GM21381 (cell line): ENCODE measurements around the gene MYDGF.
"Not testable (repeated sequence)": the region's sequence is repeated elsewhere in the genome, so short reads cannot be mapped to it uniquely, and the experiment has no call there.

ENCODE experiments used
- ATAC-seq: cut with Tn5 transposase; IDR thresholded peaks from one replicate; pipeline ENCODE4 v1.9.1; 2021; ENCODE audit warnings: mild to moderate bottlenecking, moderate library complexity; ENCODE audit not compliant: unreplicated experiment

MYDGF gene

DNA sequence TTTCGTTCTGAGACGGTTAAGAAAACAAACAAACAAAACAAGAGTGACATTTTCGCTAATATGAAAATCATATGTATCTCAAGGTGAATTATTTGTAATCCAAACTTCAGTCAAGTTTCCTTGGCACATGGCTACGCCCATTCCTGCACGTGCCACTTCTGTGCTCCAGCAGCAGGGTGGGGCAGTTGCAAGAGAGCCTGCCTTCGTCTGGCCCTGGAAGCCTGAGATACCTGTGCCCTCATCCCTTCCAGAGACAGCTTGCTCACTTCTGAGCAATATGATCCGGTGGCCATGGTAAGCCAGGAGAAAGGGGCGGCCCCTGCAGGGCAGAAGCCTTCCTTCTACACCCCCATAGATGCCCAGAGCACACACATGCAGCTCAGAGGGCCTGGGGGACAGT is 31.4 kb upstream of the MYDGF start:
- ATAC-seq = no peak

DNA sequence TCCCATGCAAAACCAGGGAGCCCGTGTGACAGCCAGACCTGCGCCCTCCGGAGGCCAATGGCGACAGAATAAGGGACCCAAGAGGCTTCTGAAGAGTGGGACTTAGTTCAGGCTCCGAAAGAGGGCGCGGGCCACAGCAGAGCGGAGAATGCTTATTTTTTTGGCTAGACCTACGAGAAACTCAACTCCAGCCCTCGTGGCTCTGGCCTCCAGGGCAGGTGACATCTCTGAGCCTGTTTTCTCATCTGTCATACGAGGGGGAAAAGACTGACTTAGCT is 30.5 kb upstream of the MYDGF start:
- no peak for ATAC-seq

DNA sequence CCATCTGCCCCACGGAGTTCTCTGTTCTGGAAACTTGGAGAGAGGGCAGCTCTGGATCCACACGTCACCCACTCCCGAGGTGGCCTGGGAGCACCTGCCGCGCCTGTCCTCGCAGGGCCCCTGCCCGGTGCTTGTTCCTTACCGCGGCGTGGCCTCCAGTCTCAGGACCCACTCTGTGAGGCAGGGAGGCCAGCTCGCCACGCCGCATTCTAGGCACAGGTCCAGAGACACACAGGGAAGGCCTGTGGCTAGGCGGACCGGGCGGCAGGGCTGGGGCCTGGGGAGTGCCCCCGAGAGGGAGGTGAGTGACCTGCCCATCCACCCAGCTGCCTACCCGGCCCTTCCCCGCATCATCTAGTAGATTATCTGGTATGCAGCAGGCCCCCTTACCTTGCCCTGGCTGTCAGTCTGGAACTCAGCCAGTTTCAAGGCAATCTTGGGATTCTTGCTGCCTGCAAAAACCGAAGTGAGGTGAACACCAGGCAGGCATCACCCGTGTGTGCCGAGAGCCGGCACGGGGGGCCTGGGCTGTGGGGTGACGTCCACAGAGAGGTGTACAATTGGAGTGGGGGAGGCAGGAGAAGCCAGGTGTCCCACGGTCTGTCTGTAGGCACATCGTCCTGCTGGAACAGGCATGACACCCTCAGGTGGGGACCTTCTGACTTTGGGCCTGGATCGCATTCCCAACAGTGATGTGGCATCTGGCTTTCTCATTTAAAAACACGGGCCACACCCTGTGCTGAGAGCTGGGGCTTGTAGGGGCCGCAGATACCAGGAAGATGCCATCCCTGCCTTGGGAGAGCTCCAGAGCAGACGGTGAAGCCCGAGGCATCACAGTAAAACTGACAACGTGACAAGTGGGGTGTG is 29.9 kb upstream of the MYDGF start:
- no peak for ATAC-seq

DNA sequence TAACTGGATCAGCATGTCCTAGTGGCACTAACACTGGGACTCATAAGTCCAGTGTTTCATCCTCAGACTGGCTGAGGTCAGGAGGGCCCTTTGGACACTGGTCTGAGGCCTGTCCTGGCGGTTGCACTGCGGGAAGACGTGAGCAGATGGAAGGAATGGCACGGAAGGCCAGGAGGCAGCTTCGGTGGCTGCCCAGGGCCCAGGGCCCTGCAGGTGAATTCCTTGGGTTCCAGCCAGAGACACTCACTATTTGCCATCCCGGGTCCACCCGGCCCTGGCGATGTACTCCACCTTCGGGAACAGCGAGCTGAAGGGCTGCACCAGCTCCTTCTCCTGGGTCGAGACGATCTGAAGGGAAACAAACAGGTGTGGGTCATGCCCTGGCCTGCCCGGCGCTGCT is 27.2 kb upstream of the MYDGF start:
- no peak for ATAC-seq

DNA sequence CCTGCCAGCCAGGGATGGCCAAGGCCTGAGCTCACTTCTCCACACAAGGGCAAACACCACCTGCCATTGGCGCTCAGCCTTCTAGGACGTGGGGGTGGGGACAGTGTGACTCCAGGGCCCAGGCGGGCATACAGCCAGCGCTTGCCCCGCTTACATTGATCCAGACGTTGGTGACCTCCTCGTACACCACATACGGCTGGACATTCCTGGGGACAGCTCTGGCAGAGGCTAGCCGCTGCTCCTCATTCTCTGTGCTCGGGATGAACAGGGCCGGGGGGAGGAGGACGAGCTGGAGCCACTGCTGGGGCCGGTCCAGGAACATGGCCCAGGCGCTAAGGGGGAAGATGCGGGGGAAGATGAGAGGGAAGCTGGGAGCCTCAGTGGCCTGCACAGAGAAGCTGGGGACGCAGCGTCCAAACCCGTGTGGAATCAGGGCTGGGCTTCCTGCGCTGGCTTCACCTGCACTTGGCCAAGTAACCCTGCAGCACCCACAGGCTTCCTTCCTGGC is 25.1 kb upstream of the MYDGF start:
- ATAC-seq = no peak

DNA sequence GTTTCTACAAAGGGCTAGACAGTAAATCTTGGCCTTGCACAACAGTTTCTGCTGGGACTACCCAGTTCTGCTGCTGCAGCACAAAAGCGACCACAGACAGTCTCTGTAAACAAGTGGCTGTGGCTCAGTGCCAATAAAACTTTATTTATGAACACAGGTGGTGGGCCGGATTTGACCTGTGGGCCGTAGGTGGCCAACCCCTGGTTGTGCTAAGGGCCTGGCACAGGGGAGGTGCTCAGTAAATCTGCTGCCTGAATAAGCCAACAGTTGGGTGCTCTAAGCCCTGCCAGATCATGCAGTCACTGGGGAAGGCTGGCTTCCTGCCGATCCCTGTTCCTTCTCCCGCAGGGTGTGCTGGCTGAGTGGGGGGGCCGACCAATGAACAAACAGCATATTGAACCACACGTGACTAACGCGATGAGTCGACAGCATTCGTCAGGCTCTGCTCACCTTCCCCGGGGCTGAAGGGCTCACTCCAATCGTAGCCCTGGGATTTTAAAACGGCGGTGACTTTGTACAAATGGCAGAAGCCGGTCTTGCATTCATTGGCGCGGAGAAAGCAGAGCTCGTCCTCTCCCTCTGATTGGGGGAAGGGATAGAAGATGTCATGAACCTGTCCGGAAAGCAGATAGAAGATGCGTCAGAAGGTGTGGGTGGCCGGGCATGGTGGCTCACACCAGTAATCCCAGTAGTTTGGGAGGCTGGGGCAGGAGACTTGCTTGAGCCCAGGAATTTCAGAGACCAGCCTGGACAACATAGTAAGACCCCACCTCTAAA is 24.3 kb upstream of the MYDGF start:
- no peak for ATAC-seq

DNA sequence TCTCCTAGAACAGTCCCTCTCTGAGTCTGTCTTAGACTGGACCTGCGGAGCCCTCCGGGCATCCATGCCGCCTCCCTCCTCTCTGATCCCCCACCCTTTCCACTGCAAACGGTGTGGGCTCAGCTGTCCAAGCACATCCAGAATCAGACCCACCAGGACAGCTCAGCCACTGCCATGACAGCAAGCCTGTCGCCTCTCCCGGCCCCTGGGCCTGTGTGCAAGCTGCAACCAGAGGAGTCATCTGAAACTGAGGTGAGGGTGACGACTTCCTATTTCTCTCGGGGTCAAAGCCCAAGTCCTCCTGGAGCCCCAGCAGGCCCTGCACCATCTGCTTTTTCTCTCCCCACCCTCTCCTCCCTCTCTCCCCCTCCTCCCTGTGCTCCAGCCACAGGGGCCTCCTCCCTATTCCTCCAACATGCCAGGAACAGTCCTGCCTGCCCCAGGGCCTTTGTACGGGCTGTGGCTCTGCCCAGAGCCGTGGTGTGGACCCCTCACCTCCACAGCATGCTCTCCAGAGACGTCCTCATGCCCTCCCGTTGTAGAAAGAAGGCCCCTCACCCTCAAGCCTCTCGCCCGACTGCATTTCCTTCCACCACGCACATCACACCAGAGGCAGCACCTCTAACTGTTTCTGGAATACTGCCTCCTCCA is 23.5 kb upstream of the MYDGF start:
- no peak for ATAC-seq

DNA sequence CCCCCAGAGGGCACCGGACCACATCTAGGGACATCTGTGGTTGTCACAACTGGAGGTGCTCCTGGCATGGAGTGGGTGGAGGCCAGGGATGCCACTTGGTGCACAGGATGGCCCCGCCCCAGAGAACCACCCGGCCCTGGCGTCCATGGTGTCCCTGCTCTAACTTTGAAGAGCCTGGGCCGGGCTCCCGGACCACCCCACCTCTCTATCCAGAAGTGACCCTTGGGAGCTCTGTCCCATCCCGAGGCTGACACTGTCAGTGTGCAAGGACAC is 22.9 kb upstream of the MYDGF start:
- no peak for ATAC-seq

DNA sequence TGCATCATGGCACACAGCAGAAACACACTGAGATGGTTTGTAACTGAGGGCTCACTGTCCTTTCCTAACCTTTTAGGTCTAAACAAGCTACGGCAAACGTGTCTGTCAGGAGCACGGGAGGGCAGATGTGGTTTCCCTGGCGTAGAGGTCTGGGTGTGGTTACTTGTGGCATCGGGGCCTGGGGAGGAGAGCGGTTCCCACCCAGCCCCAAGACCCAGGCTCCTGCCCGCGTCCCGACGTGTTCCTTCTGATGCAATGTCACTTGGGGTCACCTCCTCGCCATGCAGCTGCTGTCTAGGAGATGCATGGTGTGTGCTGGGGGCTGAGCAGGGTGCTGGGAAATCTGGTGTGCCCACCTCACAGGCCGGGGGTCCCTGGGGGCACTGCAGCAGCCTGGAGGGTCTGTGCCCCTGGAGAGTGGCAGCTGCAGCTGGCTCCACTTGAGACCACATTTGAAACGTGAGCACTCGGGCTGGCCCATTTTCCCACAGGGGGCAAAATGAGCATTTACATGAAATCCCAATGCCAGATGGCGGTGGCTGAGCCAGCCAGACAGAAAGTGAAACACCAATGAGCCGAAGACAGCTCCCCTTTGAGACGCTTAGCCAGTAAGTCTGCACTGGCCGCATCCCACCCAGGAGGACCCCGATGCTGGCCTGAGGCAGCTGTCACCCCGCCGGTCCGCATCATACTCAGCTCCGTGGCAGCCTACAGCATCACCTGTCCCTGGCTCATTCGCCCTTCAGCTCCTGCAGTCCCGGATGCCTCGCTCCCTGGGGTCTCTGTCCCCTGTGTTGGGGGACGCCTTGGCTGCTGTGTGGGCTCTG is 22.3 kb upstream of the MYDGF start:
- no peak for ATAC-seq

DNA sequence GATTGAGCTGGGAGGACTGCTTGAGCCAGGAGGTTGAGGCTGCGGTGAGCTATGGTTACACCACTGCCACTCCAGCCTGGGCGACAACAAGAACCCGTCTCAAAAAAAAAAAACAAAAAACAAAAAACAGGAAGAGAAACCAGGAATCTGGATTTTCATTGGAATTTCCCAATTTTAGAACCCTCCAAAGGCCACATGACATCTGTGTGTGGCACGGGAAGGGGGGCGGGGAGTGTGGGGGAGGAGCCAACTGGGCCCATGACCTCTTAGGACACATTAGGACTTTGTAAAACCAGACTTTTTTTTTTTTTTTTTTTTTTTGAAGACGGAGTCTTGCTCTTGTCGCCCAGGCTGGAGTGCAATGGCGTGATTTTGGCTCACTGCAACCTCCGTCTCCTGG is 21.2 kb upstream of the MYDGF start:
- no peak for ATAC-seq

DNA sequence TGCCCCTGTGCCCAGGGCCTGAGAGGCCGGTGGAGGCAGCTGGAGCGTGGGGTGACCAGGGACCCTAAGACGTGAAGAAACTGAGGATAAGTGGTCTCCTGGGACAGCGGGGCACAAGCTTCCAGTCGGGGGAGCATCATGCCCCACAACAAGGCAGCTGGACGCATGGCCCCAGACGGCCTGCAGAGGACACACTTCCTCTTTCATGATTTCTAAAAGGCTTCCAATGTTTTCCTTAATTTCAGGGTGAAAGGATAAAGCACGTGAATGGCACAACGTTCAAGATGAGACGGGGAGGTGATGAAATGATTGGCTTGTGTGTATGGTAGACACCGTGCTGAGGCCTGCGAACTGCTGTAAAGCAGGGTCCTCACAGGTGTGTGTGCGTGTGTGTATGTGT is 20.2 kb upstream of the MYDGF start:
- ATAC-seq = no peak

DNA sequence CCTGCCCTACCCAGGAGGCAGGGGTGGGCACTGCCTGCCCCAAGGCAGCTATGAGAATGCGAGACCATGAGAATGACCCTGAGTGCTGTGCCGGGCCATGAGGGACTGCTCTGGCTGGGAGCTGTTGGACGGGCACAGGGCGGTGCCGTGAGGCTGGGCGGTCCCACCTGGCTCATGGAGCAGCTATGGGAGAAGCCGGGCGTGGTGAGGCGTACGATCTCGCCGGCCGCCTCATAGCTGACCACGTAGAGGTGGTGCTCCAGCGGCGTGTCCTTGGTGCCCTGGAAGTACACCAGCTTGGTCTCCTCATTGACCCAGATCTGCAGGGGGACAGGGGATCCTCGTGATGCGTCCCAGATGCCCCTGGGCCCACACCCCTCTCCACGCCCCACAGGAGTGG is 19.3 kb upstream of the MYDGF start:
- ATAC-seq = no peak

DNA sequence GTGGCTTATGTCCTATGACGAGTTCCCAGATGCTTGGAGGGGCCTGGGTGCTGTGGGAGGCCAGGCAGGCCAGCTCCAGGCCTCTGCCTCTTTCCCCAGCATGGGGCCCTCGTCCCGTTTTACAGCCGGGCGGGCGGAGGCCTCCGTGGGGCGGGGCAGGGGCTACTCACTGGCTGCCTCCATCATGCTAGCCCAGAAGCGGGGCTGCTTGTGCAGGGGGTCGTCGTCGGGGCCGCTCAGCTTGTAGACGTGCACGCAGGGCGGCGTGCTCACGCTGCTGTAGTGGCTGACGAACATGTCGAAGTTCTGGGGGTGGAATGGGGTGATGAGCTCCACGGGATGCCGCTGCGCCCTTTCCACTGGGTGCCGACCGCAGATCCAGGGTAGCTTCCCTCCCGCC is 18.4 kb upstream of the MYDGF start:
- ATAC-seq = no peak

DNA sequence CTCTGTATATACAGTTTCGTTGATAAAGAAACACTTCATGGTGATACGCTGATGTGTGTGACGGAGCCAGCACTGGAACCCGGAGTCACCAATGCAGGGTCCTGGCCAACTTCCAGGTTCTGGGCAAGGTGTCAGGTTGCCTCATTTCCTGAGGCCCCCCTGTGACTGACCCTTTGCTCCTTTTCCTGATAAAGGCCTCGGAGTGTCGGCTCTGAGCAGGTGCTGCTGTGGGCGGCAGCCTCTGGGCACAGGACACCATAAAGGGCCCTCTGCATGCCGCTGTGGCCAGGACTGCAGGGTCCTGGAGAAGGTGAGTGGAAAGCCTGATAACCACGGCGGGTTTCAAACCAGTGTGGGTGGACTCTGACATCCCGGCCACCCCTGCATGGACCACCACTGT is 17.3 kb upstream of the MYDGF start:
- ATAC-seq = no peak

DNA sequence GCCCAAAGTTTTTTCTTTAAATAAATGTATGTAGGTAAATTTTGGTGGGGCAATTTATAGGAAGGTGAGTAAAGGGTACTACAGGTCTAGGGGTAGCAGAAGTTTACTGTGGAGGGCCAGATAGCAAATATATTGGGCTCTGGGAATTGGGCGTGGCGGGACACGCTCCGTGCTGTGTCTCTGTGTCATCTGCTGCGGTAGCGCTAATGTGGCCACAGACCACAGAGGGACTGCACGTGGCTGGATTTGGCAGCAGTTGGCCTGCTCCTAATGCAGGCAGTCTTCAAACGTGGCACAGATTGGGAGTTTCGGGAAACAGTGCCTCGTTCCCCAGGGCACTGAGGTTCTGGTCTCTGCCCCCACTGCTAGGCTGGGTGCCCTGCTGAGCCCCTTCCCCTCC is 16.6 kb upstream of the MYDGF start:
- no peak for ATAC-seq

DNA sequence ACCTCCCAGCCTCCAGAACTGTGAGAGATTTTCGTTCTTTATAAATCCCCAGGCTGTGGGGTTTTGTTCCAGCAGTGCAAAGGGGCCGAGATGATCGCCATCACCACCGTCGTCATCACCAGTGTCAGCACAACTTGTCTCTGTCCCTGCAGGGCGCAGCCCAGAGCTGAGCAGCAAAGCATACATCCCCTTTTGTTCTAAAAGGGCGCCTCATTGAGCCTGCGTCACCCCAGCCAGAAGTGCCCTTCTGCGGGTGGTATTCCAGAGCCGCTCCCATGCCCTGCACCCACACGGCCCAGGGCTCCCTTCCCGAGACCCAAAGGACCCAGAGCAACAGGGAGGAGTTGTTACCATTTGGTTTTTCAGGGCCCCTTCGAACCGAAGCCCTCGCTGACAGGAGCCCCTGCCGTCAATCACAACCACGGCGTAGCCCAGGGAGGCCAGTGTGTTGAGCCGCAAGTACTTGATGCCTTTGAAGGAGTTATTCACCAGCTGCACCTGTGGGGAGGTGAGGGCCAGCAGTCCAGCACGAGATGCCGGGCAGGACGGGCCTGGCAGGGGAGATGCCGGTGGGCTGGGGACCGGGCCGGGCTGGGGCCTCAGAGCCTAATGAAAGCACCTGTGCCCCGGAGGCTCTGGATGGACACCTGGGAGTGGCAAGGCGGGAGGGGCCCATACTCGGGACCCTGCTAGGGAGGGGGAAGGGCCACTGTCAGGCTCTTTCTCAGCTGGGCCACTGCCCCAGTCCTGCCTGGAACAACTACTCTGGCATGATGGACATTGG is 14.4 kb upstream of the MYDGF start:
- ATAC-seq = no peak

DNA sequence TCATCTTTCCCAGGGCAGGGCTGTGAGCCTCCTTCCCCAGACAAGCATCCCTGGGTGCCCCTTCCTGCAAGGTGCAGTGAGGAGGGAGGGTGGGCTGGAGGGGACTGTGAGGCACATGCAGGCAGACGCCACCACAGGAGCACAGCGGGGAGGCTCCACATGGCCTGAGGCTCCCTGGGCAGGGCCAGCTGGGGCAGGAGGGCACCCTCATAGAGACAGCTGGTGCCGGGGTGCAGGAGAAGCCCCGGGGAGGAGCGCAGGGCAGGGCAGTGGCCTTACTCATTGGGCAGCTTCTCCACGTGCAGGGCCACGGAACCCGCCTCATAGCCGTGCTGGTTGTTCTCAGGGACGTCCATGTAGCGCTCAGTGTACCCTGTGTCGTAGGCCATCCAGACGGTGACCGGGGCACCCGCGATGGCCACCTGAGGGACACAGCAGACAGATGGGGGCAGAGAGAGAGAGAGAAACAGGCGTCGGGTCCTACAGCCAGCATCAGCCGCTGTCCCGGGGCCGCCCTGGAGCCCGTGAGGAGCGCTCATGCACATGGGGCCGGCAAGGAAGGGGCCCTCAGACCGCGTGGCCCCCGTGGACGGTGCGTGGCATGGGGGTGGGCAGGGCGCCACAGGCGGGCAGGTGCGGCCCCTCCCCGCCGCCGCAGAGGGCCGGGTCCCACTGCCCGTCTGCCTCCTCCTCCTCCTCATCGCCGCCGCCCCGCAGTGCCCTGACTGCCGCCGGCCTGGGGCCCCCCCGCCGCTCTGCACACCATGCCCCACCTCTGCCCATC is 12.5 kb upstream of the MYDGF start:
- ATAC-seq = no peak

DNA sequence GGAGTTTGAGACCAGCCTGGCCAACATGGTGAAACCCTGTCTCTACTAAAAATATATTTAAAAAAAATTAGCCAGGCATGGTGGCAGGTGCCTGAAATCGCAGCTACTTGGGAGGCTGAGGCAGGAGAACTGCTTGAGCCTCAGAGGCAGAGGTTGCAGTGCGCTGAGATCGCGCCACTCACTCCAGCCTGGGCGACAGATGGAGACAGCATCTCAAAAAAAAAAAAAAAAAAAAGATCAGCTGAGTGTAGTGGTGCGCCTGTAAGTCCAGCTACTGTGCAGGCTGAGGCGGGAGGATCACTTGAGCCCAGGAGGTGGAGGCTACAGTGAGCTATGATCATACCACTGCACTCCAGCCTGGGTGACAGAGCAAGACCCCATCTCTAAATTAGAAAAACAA is 9.9 kb upstream of the MYDGF start:
- not testable (repeated sequence) for ATAC-seq

DNA sequence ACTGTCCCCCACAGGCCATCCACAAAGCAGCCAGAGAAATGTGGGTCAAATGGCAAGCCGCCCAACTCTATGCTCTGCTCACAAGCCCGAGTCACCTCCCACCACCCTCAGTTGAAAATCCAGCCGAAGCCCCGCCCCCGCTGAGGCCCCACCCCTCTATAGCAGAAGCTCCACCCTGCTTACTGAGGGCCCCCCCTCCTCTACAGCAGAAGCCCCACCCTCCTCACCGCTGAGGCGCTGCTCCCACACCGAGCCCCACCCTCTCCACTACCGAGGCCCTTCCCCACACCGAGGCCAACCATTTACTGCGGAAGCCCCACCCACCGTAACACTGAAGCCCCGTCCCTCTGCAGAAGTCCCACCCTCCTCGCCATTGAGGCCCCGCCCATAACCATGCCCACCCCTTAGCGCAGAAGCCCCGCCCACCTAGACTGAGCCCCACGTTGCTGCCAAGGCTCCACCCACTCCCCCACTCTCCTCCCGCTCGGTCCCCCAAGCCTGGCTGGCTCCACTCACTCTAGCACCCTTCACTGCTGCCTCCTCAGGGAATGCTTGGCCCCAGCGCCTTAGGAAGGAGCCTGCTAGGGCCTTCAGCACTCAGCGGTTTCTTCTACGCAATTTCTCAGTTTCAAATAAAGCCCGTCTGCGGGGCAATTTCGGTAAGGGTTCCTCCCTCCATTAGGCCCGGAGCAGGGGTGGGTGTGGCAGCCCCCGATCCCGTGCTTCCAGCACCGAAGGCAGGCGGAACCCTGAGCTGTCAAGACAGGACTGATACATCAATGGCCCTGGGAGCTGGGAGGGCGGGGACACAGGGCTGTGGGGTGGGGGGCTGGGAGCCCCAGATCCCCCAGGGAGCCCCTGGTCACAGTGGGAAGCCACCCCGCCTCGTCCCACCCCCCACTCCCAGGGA is 9.0 kb upstream of the MYDGF start:
- no peak for ATAC-seq
